Measurements from ENCODE around the gene MKKS. TPM values are rescaled to one million over a fixed set of nuclear protein-coding genes. Genes with fewer than 3 reads are reported as not detected.
A peak's percentile ranks its signal among the peaks of the same experiment; 100 is the strongest.

Gene MKKS
- total RNA-seq, 1 donor from 2014 or later = 27.2 TPM

DNA sequence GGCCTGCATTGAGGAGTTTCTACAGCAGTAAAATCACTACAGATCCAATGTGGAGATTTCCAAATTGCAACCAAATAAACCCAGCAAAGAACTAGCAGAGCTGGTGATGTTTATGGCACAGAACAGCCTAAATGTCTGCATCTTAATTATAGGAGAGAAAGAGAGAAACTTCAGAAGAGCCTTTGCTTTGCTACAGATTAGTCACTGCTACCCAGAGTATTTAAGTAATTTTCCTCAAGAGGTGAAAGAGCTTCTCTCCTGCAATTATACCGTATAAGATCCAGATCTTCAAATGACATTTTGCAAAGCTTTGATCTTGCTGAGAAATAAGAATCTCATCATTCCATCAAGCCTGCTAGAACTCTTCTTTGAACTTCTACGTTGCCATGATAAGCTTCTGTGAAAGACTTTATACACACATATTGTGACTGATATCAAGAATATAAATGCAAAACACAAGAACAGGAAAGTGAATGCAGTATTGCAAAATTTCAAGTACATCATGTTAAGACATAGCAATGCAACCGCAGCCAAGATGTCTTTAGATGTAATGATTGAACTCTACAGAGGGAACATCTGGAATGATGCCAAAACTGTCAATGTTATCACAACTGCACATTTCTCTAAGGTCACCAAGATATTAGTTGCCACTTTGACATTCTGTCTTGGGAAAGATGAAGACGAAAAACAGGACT lies 48.0 kb downstream of the MKKS start:
- ATAC-seq (ENCODE audit: poor library complexity) (no peak), DNase-seq (no peak)
- intact Hi-C loops (cut with DNase I) = no loop called here

- intact Hi-C loops (cut with DNase I) = no loop called here
- no peak for ATAC-seq (ENCODE audit: poor library complexity)
- DNase-seq = no peak
Measured at GRCh38 chr20:10381477-10381876, 52.5 kb downstream of the MKKS start.

- ATAC-seq (ENCODE audit: poor library complexity) (no peak), DNase-seq (no peak)
- intact Hi-C loops (cut with DNase I) = no loop called here
Measured at GRCh38 chr20:10379761-10380160, 54.3 kb downstream of the MKKS start.

GRCh38 chr20:10376270-10377075 lies 57.5 kb downstream of the MKKS start:
- DNase-seq (no peak), ATAC-seq (ENCODE audit: poor library complexity) (no peak)
- intact Hi-C loops (cut with DNase I) = no loop called here

DNA sequence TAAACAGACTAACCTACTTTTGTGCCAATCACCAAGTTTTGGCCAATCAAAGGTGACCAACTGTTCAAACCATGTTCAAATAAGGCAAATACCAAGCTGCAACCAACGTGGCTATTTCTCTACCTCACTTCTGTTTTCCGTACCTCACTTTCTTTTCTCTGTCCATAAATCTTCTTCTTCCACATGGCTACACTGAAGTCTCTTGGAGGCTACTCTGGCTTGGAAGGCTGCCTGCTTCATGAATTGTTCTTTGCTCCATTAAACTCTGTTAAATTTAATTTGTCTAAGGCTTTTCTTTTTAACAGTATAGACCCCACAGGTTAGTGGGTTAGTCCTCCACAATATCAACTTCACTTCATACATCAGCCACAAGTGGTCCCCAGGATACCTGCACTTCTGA lies 58.8 kb downstream of the MKKS start:
- ATAC-seq (ENCODE audit: poor library complexity) = no peak
- intact Hi-C loops (cut with DNase I) = no loop called here
- no peak for DNase-seq

GRCh38 chr20:10374036-10374435 lies 60.0 kb downstream of the MKKS start:
- intact Hi-C loops (cut with DNase I) = no loop called here
- ATAC-seq (ENCODE audit: poor library complexity) = no peak

DNA sequence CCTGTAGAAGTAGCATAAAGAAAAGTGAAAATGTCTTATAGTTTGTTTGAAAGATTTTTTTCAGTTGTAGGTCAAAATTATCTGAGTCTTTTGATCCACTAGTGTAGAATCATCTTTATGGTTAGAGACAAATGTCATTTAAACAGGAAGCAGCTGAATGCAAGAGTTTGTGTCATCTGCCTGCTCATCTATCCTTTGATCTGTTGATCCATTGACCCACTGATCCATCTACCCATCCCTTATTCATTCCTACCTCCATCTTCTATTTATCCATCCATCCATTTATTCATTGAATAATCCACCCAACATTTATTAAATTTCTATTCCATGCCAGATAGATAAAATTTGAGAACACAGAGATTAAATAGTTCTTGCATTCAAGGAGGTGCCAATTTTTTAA lies 62.6 kb downstream of the MKKS start:
- no peak for ATAC-seq (ENCODE audit: poor library complexity)
- intact Hi-C loops (cut with DNase I) = no loop called here

More at GRCh38 chr20:10374036-10374435, 60.0 kb downstream of the MKKS start:
- no peak for DNase-seq

DNA sequence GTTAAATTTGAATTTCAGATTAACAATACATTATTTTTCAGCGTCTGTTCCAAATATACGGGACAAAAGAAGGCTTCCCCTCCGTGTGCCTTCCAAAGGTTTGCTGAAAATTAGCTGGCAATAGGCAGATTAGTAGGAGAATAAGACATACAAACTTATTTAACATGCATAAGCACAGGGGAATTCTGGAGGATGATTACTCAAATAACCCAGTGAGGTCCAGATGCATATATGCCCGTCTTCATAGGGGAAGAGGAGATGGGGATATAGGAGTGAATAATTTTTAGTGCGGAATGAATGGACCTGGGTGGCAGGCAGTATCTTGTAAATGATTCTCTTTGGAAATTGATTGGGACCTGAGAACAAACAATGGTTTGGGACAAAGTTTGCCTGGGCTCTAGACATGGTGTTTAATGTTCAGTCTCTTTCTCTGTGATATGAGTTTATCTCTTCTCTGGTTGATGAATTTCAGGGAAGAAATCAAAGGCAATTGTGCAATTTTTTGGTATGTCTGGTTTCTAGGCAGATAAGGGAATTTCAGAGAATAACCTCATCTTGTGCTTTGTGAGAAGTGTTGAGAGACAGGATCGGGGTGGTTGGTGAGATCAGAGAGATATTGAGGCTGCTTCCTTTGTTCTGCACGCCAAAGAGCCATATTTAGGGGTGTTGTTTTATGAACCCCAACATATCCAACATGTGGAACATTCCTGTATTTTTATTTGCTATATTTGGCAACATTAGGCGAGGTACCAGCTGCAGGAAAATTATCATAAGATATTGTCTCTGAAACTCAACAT lies 63.7 kb downstream of the MKKS start:
- no peak for ATAC-seq (ENCODE audit: poor library complexity)
- no peak for DNase-seq
- intact Hi-C loops (cut with DNase I) = no loop called here

More for the DNA sequence above, 62.6 kb downstream of the MKKS start:
- DNase-seq = no peak

- DNase-seq = no peak
- intact Hi-C loops (cut with DNase I) = no loop called here
- ATAC-seq (ENCODE audit: poor library complexity) = no peak
Measured at GRCh38 chr20:10369723-10370090, 64.3 kb downstream of the MKKS start.

GRCh38 chr20:10368702-10369041 lies 65.3 kb downstream of the MKKS start:
- no peak for ATAC-seq (ENCODE audit: poor library complexity)
- intact Hi-C loops (cut with DNase I) = no loop called here
- DNase-seq = no peak

GRCh38 chr20:10367943-10368701 lies 65.9 kb downstream of the MKKS start:
- no peak for DNase-seq
- intact Hi-C loops (cut with DNase I) = no loop called here
- ATAC-seq (ENCODE audit: poor library complexity) = no peak

DNA sequence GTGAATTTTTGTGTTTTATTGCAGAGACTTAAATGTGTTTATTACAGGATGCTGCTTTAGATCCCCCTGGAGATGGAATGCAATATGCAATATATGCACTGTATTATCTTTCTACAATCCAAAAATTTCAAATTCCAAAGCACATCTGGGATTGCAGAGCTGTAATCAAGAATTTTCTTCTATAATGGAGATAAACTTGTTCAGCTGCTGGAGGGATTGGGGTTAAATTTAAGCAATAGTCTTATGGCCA lies 66.4 kb downstream of the MKKS start:
- DNase-seq (no peak), ATAC-seq (ENCODE audit: poor library complexity) (no peak)
- intact Hi-C loops (cut with DNase I) = no loop called here

DNA sequence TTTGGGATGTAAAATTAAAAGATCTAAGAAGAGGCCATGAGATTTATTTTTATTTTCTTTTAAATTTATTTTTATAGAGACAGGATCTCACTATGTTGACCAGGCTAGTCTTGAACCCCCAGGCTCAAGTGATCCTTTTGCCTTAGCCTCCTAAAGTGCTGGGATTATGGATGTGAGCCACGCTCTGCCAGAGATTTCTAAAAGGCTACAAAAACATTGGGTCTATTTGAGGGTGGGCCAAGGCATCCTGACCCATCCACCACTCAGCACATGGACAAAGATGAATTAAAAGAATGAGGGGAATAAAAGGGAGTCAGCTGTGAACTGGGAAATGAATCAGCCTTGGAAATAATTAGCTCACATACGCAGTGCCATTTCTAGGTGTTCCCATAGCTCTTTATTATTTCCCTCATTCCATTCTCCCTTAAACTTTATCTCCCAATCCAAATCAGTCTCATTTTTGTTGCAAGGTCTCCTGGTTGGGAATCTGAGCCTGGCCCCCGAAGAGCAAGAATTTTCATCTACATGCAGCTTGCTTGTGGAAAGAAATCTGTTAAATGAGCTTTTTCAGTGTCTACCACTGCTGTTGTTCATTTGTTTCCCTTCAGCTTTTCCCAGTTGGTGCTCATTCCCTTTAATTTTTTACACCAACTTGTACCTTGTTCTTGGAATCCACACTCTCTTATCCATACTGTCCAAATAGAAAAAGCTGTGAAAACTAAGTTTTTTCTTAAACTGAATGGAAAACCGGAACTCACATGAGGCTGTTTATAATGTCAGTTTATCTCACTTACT lies 66.9 kb downstream of the MKKS start:
- intact Hi-C loops (cut with DNase I) = no loop called here
- ATAC-seq (ENCODE audit: poor library complexity) (no peak), DNase-seq (no peak)

DNA sequence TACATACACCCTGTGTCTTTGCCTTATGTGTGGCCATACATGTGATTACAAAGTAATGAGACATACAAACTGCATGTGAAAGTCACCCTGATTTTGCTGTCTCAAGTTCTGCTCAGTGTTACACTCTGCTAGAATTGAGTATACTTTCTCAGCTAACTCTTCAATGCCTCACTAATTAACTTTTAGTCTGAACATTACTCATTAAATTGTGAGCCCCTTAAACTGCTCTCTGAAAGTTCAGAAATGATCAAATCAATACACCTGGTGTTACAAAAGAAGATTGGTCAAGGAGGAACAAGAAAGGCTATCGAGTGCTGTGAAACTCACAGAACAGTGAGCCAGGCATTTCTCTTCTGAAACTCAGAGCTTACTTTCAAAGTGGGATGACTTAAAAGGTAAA lies 71.3 kb downstream of the MKKS start:
- intact Hi-C loops (cut with DNase I) = no loop called here
- DNase-seq (no peak), ATAC-seq (ENCODE audit: poor library complexity) (no peak)

- no peak for DNase-seq
- ATAC-seq (ENCODE audit: poor library complexity) = no peak
- intact Hi-C loops (cut with DNase I) = no loop called here
Measured at GRCh38 chr20:10360878-10361277, 73.1 kb downstream of the MKKS start.

GRCh38 chr20:10359621-10360040 lies 74.4 kb downstream of the MKKS start:
- ATAC-seq (ENCODE audit: poor library complexity) = peak; percentile 77
- no peak for DNase-seq
- intact Hi-C loops (cut with DNase I) = no loop called here

DNA sequence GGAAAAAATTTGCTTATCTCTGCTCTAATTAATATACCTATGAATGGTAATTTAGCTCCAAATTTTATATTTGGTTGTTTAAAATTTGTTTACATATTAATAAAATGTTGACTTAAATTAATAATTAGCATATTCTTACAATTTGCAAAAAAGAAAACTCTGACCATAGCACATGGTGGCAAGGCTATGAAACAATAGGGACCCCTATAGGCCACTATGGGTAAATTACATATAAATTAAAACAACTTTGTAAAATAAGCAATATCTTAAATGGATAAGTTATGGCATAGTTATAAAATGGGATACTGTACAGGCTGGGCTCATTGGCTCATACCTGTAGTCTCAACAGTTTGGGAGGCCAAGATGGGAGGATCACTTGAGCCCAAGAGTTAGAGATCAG lies 76.0 kb downstream of the MKKS start:
- ATAC-seq (ENCODE audit: poor library complexity) = no peak
- intact Hi-C loops (cut with DNase I) = no loop called here
- DNase-seq = no peak

DNA sequence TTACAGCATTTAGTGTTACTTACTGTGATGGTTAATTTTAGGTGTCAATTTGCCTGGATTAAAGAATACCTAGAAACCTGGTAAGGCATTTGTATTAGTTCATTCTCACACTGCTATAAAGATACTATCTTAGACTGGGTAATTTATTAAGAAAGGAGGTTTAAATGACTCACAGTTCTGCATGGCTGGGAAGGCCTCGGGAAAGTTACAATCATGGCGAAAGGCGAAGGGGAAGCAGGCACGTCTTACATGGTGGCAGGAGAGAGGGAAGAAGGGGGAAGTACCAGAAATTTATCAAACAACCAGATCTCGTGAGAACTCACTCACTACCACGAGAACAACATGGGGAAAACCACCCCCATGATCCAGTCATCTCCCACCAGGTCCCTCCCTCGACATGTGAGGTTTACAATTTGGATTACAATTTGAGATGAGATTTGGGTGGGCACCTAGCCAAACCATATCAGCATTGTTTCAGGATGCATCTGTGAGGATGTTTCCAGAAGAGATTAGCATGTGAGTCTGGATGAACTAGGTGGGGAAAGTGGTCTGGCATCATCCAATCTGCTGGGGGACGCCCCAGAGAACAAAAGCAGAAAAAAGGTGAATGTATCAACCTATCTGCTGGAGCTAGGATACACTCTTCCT lies 76.8 kb downstream of the MKKS start:
- intact Hi-C loops (cut with DNase I) = no loop called here
- ATAC-seq (ENCODE audit: poor library complexity) = no peak
- no peak for DNase-seq

Measured in Right ventricle myocardium superior (tissue), 1 donor.